HEK293 (cell line): Measurements from ENCODE around the gene PEX26.
"Not testable (repeated sequence)": the region's sequence is repeated elsewhere in the genome, so short reads cannot be mapped to it uniquely, and the experiment has no call there.

Experiments
- CTCF ChIA-PET: fragments of 350-600 bp; formaldehyde crosslinking; extraction: SDS; loops from one replicate; lab custom pipeline; 2021; ENCODE audit warnings: antibody characterized with exemption; lab: Yijun Ruan, JAX
- POLR2A ChIA-PET: fragments of 300-600 bp; formaldehyde crosslinking; extraction: SDS; loops from one replicate; lab custom pipeline; 2020; ENCODE audit warnings: antibody characterized with exemption, inconsistent platforms; lab: Yijun Ruan, JAX
- H3K27ac ChIP-seq: fragments of 200-500 bp; sonication (Bioruptor generic); 2 replicates; pipeline ENCODE4 v1.5.1; 2014; ENCODE audit warnings: low read depth, low read length, control low read depth, inconsistent platforms; ENCODE audit errors: extremely low read depth
- H3K36me3 ChIP-seq, 2 experiments: fragments of 200-500 bp in 1 of 2; sonication (Bioruptor generic) in 1 of 2; 1 replicate in 1 of 2; 2 replicates in 1 of 2; pipeline ENCODE4 v1.5.1; 2014 to 2017; ENCODE audit warnings: inconsistent platforms in 2 of 2, low read length in 2 of 2; ENCODE audit not compliant: control insufficient read depth in 2 of 2, insufficient read depth in 1 of 2
- H3K4me1 ChIP-seq: fragments of 200-500 bp; sonication (Bioruptor generic); 2 replicates; pipeline ENCODE4 v1.5.1; 2014; ENCODE audit warnings: mild to moderate bottlenecking, low read length, inconsistent platforms; ENCODE audit not compliant: control insufficient read depth, insufficient read depth
- H3K4me3 ChIP-seq: 2 replicates; pipeline ENCODE4 v1.5.1; 2011; ENCODE audit warnings: low read depth, mild to moderate bottlenecking, control low read depth, low read length, moderate library complexity
- H3K9me3 ChIP-seq: fragments of 200-500 bp; sonication (Bioruptor generic); 2 replicates; pipeline ENCODE4 v1.5.1; 2014; ENCODE audit warnings: low read depth, low read length, inconsistent platforms; ENCODE audit not compliant: control insufficient read depth, insufficient read depth
- GLIS1 ChIP-seq: fragments of 450-650 bp; formaldehyde crosslinking; IDR thresholded peaks from 2 replicates; pipeline ENCODE4 v1.5.1; 2016; ENCODE audit warnings: missing biosample characterization, missing genetic modification characterization
- TRIM28 ChIP-seq: IDR thresholded peaks from 2 replicates; pipeline ENCODE4 v1.6.1; 2011; ENCODE audit warnings: low read length, control low read depth, borderline replicate concordance
- ZNF16 ChIP-seq: fragments of 450-650 bp; formaldehyde crosslinking; IDR thresholded peaks from 2 replicates; pipeline ENCODE4 v1.5.1; 2016; ENCODE audit warnings: low read depth, missing biosample characterization, missing genetic modification characterization
- ZNF175 ChIP-seq: fragments of 450-650 bp; formaldehyde crosslinking; IDR thresholded peaks from 2 replicates; pipeline ENCODE4 v1.5.1; 2016; ENCODE audit warnings: missing biosample characterization, missing genetic modification characterization
- ZNF2 ChIP-seq: fragments of 450-650 bp; formaldehyde crosslinking; IDR thresholded peaks from 2 replicates; pipeline ENCODE4 v1.5.1; 2016; ENCODE audit warnings: missing biosample characterization, missing genetic modification characterization
- ZNF341 ChIP-seq: fragments of 450-650 bp; formaldehyde crosslinking; IDR thresholded peaks from 2 replicates; pipeline ENCODE4; 2016; ENCODE audit warnings: low read depth, missing biosample characterization, missing genetic modification characterization
- ZNF555 ChIP-seq: fragments of 450-650 bp; formaldehyde crosslinking; conservative IDR thresholded peaks from 2 replicates; pipeline ENCODE4 v1.5.1; 2017; ENCODE audit warnings: missing biosample characterization, mild to moderate bottlenecking, missing genetic modification characterization, inconsistent platforms
- ZNF600 ChIP-seq: fragments of 450-650 bp; formaldehyde crosslinking; IDR thresholded peaks from 2 replicates; pipeline ENCODE4 v1.5.1; 2016; ENCODE audit warnings: missing biosample characterization, missing genetic modification characterization
- ZNF623 ChIP-seq: fragments of 450-650 bp; formaldehyde crosslinking; IDR thresholded peaks from 2 replicates; pipeline ENCODE4 v1.5.1; 2016; ENCODE audit warnings: missing biosample characterization, missing genetic modification characterization
- ZNF704 ChIP-seq: fragments of 450-650 bp; formaldehyde crosslinking; IDR thresholded peaks from 2 replicates; pipeline ENCODE4 v1.5.1; 2016; ENCODE audit warnings: missing biosample characterization, missing genetic modification characterization
- TF ChIP-seq, protein P1 (sequence below): fragments of 450-650 bp; formaldehyde crosslinking; IDR thresholded peaks from 2 replicates; pipeline ENCODE4; 2016; ENCODE audit warnings: missing biosample characterization, missing genetic modification characterization

Gene PEX26

DNA sequence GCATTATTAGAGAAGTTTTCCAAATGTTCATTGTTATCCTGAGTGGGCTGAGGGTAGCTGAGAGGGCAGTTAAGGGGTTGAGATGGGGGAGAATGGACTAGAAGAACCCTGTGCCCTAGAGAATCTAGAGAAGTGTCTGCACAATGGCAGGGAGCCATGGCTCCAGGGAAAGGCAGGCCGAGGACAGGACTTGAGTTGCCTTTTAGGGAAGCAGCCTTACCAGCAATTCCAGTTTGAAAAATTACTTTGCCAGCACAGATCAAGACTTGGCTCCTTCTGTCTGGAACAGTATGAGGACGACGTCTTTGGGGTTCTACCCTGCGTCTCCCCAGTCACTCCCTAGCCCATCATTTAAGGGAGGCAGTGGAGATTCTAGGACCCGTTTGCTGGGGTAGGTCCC lies 27.7 kb upstream of the PEX26 start:
- CTCF ChIA-PET, result no interaction called here
- no peaks in the 10 kb centered on the region for H3K4me1 ChIP-seq
- H3K4me3 ChIP-seq, result no peak overlapping the region
- POLR2A ChIA-PET, result no interaction called here
- H3K27ac ChIP-seq, result no peak overlapping the region
- no peak for TF ChIP-seq ZNF341 (tag by site-specific recombination)
- no peak for TF ChIP-seq ZNF175
- TF ChIP-seq ZNF704 (tag by site-specific recombination), result no peak
- no peak for TF ChIP-seq ZNF623
- no peak for TF ChIP-seq ZNF16 (tag by site-specific recombination)
- TF ChIP-seq GLIS1, result no peak
- no peak for TF ChIP-seq ZNF2 (tag by site-specific recombination)
- no peak for TF ChIP-seq ZNF555 (tag by site-specific recombination)
- H3K9me3 ChIP-seq, result no peaks in the 10 kb centered on the region
- H3K36me3 ChIP-seq, result no peaks in the 10 kb centered on the region

DNA sequence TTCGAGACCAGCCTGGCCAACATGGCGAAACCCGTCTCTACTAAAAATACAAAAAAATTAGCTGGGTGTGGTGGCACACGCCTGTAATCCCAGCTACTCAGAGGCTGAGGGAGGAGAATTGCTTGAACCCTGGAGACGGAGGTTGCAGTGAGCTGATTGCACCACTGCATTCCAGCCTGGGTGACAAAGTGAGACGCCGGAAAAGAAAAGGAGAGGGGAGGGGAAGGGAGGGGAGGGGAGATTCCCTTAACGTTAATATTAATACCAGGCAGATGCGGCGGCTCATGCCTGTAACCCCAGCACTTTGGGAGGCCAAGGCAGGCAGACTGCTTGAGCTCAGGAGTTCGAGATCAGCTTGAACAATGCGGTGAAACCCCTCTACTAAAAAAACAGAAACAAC lies 26.7 kb upstream of the PEX26 start:
- H3K36me3 ChIP-seq, H3K4me1 ChIP-seq, H3K9me3 ChIP-seq, POLR2A ChIA-PET, H3K27ac ChIP-seq, H3K4me3 ChIP-seq: not testable (repeated sequence)
- CTCF ChIA-PET, result interaction anchor here (0.6 to 0.8 kb wide), 2 partner anchors 12 to 140 kb away, joined by 3 read pairs; no protein-coding TSS in a partner anchor

- H3K27ac ChIP-seq, POLR2A ChIA-PET, H3K4me3 ChIP-seq, H3K36me3 ChIP-seq, H3K9me3 ChIP-seq: not testable (repeated sequence)
- peaks cover 23% of the 10 kb centered on the region for H3K4me1 ChIP-seq
- CTCF ChIA-PET, result interaction anchor here (0.6 kb wide), 1 partner anchor 8 kb away, joined by 3 read pairs; no protein-coding TSS in a partner anchor
These were observed 24.4 kb upstream of the PEX26 start for GRCh38 chr22:18053216-18053946.

GRCh38 chr22:18055619-18056160 lies 22.1 kb upstream of the PEX26 start:
- Histone ChIP-seq H3K36me3 (no peaks in the 10 kb centered on the region), H3K4me3 (no peak overlapping the region), H3K27ac (peak overlapping the region; percentile 79), H3K4me1 (peaks cover 24% of the 10 kb centered on the region), H3K9me3 (no peaks in the 10 kb centered on the region)
- peak; percentile 62; the same call in 1 of the 2 replicates for TF ChIP-seq TRIM28
- no peak for TF ChIP-seq ZNF600
- TF ChIP-seq, protein P1, sequence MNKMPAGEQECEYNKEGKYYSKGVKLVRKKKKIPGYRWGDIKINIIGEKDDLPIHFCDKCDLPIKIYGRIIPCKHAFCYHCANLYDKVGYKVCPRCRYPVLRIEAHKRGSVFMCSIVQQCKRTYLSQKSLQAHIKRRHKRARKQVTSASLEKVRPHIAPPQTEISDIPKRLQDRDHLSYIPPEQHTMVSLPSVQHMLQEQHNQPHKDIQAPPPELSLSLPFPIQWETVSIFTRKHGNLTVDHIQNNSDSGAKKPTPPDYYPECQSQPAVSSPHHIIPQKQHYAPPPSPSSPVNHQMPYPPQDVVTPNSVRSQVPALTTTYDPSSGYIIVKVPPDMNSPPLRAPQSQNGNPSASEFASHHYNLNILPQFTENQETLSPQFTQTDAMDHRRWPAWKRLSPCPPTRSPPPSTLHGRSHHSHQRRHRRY (tag by site-specific recombination), result no peak
- CTCF ChIA-PET, result interaction anchor here (0.8 to 5.3 kb wide), 5 partner anchors 21 to 100 kb away, joined by 3 to 34 read pairs (median 3); partner anchors contain the start of gene MICAL3
- POLR2A ChIA-PET, result interaction anchor here (0.9 to 2.0 kb wide), 4 partner anchors 12 to 24 kb away, joined by 3 to 5 read pairs (median 4); partner anchors contain the start of gene PEX26
